HFFc6 (cell line): ENCODE data around the gene MRPL54. TPM values are rescaled to one million over a fixed set of nuclear protein-coding genes. Genes with fewer than 3 reads are reported as not detected.
"Not testable (repeated sequence)": the region's sequence is repeated elsewhere in the genome, so short reads cannot be mapped to it uniquely, and the experiment has no call there.

Source experiments
- DNase-seq: peaks from one replicate; pipeline ENCODE4 v3.0.0-alpha.2; 2018
- H3K27ac Mint-ChIP-seq: 2 replicates; pipeline ENCODE4 v1.8.0; 2020; ENCODE audit warnings: mild to moderate bottlenecking, mixed read lengths
- H3K27me3 Mint-ChIP-seq: 2 replicates; pipeline ENCODE4 v1.8.0; 2021; ENCODE audit warnings: mild to moderate bottlenecking, moderate library complexity, mixed read lengths; ENCODE audit not compliant: insufficient read depth
- H3K36me3 Mint-ChIP-seq: 2 replicates; pipeline ENCODE4 v1.8.0; 2021; ENCODE audit warnings: low read depth, mixed read lengths
- H3K4me1 Mint-ChIP-seq: 2 replicates; pipeline ENCODE4 v1.8.0; 2020; ENCODE audit warnings: low read depth, mixed read lengths
- H3K4me3 Mint-ChIP-seq: 2 replicates; pipeline ENCODE4 v1.8.0; 2020; ENCODE audit warnings: mild to moderate bottlenecking, moderate library complexity, mixed read lengths
- H3K9me3 Mint-ChIP-seq: 2 replicates; pipeline ENCODE4 v1.8.0; 2020; ENCODE audit warnings: mild to moderate bottlenecking, mixed read lengths
- total RNA-seq, 6 experiments: library from RNA; stranded (reverse); fragmentation: NEBNext Ultra II Directional; extraction: Animal tissue kit (Norgen Biotek cat#: 25700); gene quantifications; 2 replicates in 1 of 6; 3 replicates in 5 of 6; pipeline ENCODE4 v1.2.3, GENCODE V29; 2021
- TF ChIP-seq, protein P1 (sequence below): fragments of 200-600 bp; sonication (generic); IDR thresholded peaks from 2 replicates; pipeline ENCODE4 v1.5.0; 2021; ENCODE audit warnings: antibody characterized with exemption, mild to moderate bottlenecking

The MRPL54 gene
- total RNA-seq, 6 experiments from 2014 or later = 69.9 to 84.3 (median 77.9) TPM

- Mint-ChIP-seq H3K4me1 (no peaks in the 10 kb centered on the region), H3K4me3 (no peak overlapping the region), H3K9me3 (no peaks in the 10 kb centered on the region), H3K27me3 (no peaks in the 10 kb centered on the region), H3K36me3 (no peaks in the 10 kb centered on the region; the same call in 1 of the 2 replicates), H3K27ac (no peak overlapping the region)
- TF ChIP-seq, protein P1, sequence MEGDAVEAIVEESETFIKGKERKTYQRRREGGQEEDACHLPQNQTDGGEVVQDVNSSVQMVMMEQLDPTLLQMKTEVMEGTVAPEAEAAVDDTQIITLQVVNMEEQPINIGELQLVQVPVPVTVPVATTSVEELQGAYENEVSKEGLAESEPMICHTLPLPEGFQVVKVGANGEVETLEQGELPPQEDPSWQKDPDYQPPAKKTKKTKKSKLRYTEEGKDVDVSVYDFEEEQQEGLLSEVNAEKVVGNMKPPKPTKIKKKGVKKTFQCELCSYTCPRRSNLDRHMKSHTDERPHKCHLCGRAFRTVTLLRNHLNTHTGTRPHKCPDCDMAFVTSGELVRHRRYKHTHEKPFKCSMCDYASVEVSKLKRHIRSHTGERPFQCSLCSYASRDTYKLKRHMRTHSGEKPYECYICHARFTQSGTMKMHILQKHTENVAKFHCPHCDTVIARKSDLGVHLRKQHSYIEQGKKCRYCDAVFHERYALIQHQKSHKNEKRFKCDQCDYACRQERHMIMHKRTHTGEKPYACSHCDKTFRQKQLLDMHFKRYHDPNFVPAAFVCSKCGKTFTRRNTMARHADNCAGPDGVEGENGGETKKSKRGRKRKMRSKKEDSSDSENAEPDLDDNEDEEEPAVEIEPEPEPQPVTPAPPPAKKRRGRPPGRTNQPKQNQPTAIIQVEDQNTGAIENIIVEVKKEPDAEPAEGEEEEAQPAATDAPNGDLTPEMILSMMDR = no peak
- no peak for DNase-seq
Observed at GRCh38 chr19:3752492-3752891, 10.0 kb upstream of the MRPL54 start.

DNA sequence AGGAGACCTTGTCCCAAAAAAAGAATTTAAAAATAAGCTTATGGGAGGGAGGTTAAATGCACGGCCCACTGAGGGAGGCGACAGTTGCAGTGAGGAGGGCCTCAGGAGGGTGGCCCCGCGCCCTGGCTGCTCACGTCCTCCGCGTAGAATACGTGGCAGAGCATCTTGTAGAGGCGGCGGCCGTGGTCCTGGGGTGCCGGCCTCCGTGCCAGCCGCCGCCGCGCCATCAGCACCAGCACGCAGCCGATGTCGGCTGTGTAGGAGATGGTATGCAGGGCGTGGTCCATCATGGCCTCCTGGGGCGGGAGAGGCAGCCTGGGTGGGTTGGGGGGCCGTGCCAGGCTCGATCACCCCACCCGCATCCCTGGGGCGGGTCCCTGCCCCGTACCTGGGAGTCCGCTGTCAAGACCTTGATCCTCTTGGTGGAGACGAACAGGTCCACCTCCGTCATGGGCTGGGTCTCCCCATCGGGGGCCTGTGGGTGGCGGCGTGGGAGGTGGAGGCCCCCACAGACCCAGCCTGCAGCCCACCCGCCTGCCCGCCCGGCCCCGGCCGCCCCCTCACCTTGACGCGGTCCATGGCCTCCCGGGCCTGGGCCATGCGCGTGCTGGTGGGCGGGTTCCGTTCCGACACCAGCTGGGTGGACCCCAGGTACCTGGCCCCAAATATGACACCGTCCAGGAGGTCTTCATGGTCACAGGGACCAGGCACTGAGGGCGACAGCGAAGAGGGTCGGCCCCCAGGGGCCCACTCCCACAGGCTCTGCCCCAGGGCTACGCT is 8.7 kb upstream of the MRPL54 start:
- Mint-ChIP-seq H3K4me3 (no peak overlapping the region), H3K27me3 (no peaks in the 10 kb centered on the region), H3K27ac (no peak overlapping the region), H3K4me1 (no peaks in the 10 kb centered on the region), H3K36me3 (no peaks in the 10 kb centered on the region; the same call in 1 of the 2 replicates), H3K9me3 (no peaks in the 10 kb centered on the region)
- DNase-seq = no peak
- TF ChIP-seq, protein P1 = no peak

DNA sequence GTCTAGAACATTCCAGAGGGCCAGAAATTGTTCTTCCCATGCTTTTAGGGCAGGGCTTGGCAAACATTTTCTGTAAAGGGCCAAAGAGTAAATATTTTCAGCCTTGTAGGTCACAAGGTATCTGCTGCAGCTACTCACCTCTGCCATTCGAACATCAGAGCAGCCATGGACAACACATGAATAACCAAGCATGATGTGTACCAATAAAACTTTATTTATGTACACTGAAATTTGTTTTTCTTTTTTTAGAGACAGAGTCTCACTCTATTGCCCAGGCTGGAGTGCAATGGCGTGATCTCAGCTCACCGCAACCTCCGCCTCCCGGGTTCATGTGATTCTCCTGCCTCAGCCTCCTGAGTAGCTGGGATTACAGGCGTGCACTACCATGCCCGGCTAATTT is 4.8 kb upstream of the MRPL54 start:
- H3K36me3 Mint-ChIP-seq = not testable (repeated sequence)

GRCh38 chr19:3758297-3758696 is 4.2 kb upstream of the MRPL54 start:
- DNase-seq, H3K4me3 Mint-ChIP-seq, H3K27me3 Mint-ChIP-seq, H3K27ac Mint-ChIP-seq, H3K36me3 Mint-ChIP-seq, H3K9me3 Mint-ChIP-seq: not testable (repeated sequence)
- H3K4me1 Mint-ChIP-seq = peaks cover 14% of the 10 kb centered on the region

More for the DNA sequence above, 4.8 kb upstream of the MRPL54 start:
- H3K4me1 Mint-ChIP-seq, H3K27ac Mint-ChIP-seq, H3K4me3 Mint-ChIP-seq, H3K27me3 Mint-ChIP-seq, DNase-seq, H3K9me3 Mint-ChIP-seq: not testable (repeated sequence)

DNA sequence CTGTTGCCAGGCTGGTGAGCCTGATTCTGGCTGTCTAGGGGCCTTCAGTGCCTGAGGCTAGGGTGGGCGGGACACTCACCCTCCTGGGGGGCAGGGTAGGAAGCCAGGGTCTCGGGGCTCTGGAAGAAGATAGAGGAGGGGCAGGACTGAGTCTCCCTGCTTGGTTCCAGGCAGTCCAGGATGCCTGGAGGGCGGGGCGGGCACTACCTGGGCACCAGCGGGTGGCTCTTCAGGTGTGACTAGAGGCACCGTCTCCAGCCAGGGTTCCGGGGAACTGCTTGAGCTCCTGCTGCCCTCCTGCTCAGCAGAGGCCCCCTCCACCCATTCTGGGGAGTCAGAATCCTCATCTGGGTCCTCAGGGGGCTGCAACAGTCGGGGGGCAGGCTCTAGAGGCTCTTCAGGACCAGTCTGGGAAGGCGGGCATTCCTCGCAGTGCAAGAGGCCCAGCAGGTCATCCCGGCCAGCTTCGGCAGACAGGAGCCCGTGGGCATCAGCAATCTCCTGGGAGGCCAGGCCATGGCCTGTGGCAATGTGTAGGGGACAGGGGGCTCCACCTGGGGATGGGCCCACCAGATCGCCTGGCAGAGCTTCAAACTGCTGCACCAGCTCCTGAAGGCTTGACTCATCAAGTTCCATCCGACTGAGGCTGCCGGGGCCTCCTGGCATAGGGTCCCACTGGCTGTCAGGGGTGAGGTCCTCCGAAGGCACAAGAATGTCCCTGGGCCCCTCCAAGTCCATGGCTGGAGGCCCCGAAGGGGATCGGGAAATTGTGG is 2.8 kb upstream of the MRPL54 start:
- no peaks in the 10 kb centered on the region for H3K9me3 Mint-ChIP-seq
- no peak for DNase-seq
- peaks cover 1% of the 10 kb centered on the region; the same call in 1 of the 2 replicates for H3K27me3 Mint-ChIP-seq
- H3K4me1 Mint-ChIP-seq = peaks cover 16% of the 10 kb centered on the region
- peaks cover 6% of the 10 kb centered on the region; the same call in 1 of the 2 replicates for H3K36me3 Mint-ChIP-seq
- TF ChIP-seq, protein P1 = no peak
- peak overlapping the region; percentile 98 for H3K4me3 Mint-ChIP-seq
- H3K27ac Mint-ChIP-seq = no peak overlapping the region

DNA sequence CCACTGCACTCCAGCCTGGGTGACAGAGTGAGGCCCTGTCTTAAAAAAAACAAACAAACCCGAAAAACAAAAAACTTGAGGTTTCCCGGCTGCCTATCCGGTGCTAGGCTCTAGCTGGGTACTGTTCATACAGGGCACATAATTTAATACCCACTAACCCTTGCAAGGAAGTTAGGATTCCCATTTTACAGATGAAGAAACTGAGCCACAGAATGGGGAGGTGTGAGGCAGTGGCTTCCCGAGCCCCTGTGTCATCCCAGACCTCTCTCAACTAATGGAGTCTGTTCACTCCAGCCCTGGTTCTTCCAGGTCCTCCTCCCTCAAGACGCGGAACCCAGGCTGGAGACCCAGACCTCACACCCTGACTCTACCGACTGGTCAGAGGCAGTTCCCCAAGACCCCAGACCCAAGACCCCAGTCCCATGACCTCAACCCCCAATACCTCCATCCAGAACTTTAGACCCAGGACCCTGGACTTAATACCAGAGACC is 1.6 kb upstream of the MRPL54 start:
- H3K4me1 Mint-ChIP-seq = peaks cover 16% of the 10 kb centered on the region
- peak overlapping the region; percentile 98 for H3K4me3 Mint-ChIP-seq
- peaks cover 6% of the 10 kb centered on the region; the same call in 1 of the 2 replicates for H3K36me3 Mint-ChIP-seq
- TF ChIP-seq, protein P1 = no peak
- peak overlapping the region; percentile 100 for H3K27ac Mint-ChIP-seq
- no peaks in the 10 kb centered on the region for H3K9me3 Mint-ChIP-seq
- DNase-seq = no peak
- peaks cover 1% of the 10 kb centered on the region; the same call in 1 of the 2 replicates for H3K27me3 Mint-ChIP-seq
